ENCODE results near the gene IRF1.
"Not testable (repeated sequence)": the region's sequence is repeated elsewhere in the genome, so short reads cannot be mapped to it uniquely, and the experiment has no call there.

IRF1 gene

GRCh38 chr5:132438917-132439316 lies 51.7 kb downstream of the IRF1 start:
- TF ChIP-seq FOXP2 (optimal IDR thresholded peaks at IDR 0.05; ENCODE audit: control extremely low read depth, extremely low read length, insufficient read depth) (no peak), POLR2AphosphoS5 (IDR thresholded peaks at IDR 0.05; ENCODE audit: borderline replicate concordance, low read depth, low read length) (no peak), EZH2 (IDR thresholded peaks at IDR 0.05) (no peak)
- no peak overlapping the region for H3K27ac ChIP-seq
- no peak overlapping the region for H3K9ac ChIP-seq (ENCODE audit: insufficient read length)
- no peaks in the 10 kb centered on the region for H3K9me3 ChIP-seq (ENCODE audit: low read depth, low read length)
- no peak overlapping the region for H3K4me3 ChIP-seq
- no peaks in the 10 kb centered on the region for H3K36me3 ChIP-seq (ENCODE audit: insufficient read depth, low read length)
- DNase-seq (ENCODE audit: low read depth, low spot score): no peak

GRCh38 chr5:132438267-132438645 lies 52.3 kb downstream of the IRF1 start:
- H3K27ac ChIP-seq; DNase-seq (ENCODE audit: low read depth, low spot score); H3K4me3 ChIP-seq; H3K9me3 ChIP-seq (ENCODE audit: low read depth, low read length); H3K9ac ChIP-seq (ENCODE audit: insufficient read length); H3K36me3 ChIP-seq (ENCODE audit: insufficient read depth, low read length): not testable (repeated sequence)

GRCh38 chr5:132437604-132438266 lies 52.8 kb downstream of the IRF1 start:
- no peak for DNase-seq (ENCODE audit: low read depth, low spot score)
- Histone ChIP-seq H3K4me3 (no peak overlapping the region), H3K36me3 (ENCODE audit: insufficient read depth, low read length) (no peaks in the 10 kb centered on the region), H3K27ac (no peak overlapping the region), H3K9me3 (ENCODE audit: low read depth, low read length) (no peaks in the 10 kb centered on the region), H3K9ac (ENCODE audit: insufficient read length) (no peak overlapping the region)
- TF ChIP-seq FOXP2 (optimal IDR thresholded peaks at IDR 0.05; ENCODE audit: control extremely low read depth, extremely low read length, insufficient read depth): no peak
- TF ChIP-seq POLR2AphosphoS5 (IDR thresholded peaks at IDR 0.05; ENCODE audit: borderline replicate concordance, low read depth, low read length): no peak
- no peak for TF ChIP-seq EZH2 (IDR thresholded peaks at IDR 0.05)

- no peak overlapping the region for H3K9ac ChIP-seq (ENCODE audit: insufficient read length)
- H3K9me3 ChIP-seq (ENCODE audit: low read depth, low read length): no peaks in the 10 kb centered on the region
- H3K4me3 ChIP-seq: no peak overlapping the region
- TF ChIP-seq FOXP2 (optimal IDR thresholded peaks at IDR 0.05; ENCODE audit: control extremely low read depth, extremely low read length, insufficient read depth) (no peak), POLR2AphosphoS5 (IDR thresholded peaks at IDR 0.05; ENCODE audit: borderline replicate concordance, low read depth, low read length) (no peak), EZH2 (IDR thresholded peaks at IDR 0.05) (no peak)
- DNase-seq (ENCODE audit: low read depth, low spot score): no peak
- no peaks in the 10 kb centered on the region for H3K36me3 ChIP-seq (ENCODE audit: insufficient read depth, low read length)
- no peak overlapping the region for H3K27ac ChIP-seq
Observed at GRCh38 chr5:132436936-132437335, 53.6 kb downstream of the IRF1 start.

- DNase-seq (ENCODE audit: low read depth, low spot score): no peak
- H3K9me3 ChIP-seq (ENCODE audit: low read depth, low read length): no peaks in the 10 kb centered on the region
- TF ChIP-seq POLR2AphosphoS5 (IDR thresholded peaks at IDR 0.05; ENCODE audit: borderline replicate concordance, low read depth, low read length) (no peak), EZH2 (IDR thresholded peaks at IDR 0.05) (no peak), FOXP2 (optimal IDR thresholded peaks at IDR 0.05; ENCODE audit: control extremely low read depth, extremely low read length, insufficient read depth) (no peak)
- no peak overlapping the region for H3K27ac ChIP-seq
- no peak overlapping the region for H3K4me3 ChIP-seq
- no peaks in the 10 kb centered on the region for H3K36me3 ChIP-seq (ENCODE audit: insufficient read depth, low read length)
- no peak overlapping the region for H3K9ac ChIP-seq (ENCODE audit: insufficient read length)
Observed at GRCh38 chr5:132435886-132436285, 54.7 kb downstream of the IRF1 start.

GRCh38 chr5:132435447-132435846 lies 55.1 kb downstream of the IRF1 start:
- H3K36me3 ChIP-seq (ENCODE audit: insufficient read depth, low read length): no peaks in the 10 kb centered on the region
- no peak overlapping the region for H3K9ac ChIP-seq (ENCODE audit: insufficient read length)
- no peak overlapping the region for H3K27ac ChIP-seq
- H3K4me3 ChIP-seq: no peak overlapping the region
- H3K9me3 ChIP-seq (ENCODE audit: low read depth, low read length): no peaks in the 10 kb centered on the region
- no peak for DNase-seq (ENCODE audit: low read depth, low spot score)
- TF ChIP-seq FOXP2 (optimal IDR thresholded peaks at IDR 0.05; ENCODE audit: control extremely low read depth, extremely low read length, insufficient read depth) (no peak), POLR2AphosphoS5 (IDR thresholded peaks at IDR 0.05; ENCODE audit: borderline replicate concordance, low read depth, low read length) (no peak), EZH2 (IDR thresholded peaks at IDR 0.05) (no peak)

- TF ChIP-seq FOXP2 (optimal IDR thresholded peaks at IDR 0.05; ENCODE audit: control extremely low read depth, extremely low read length, insufficient read depth) (no peak), POLR2AphosphoS5 (IDR thresholded peaks at IDR 0.05; ENCODE audit: borderline replicate concordance, low read depth, low read length) (no peak), EZH2 (IDR thresholded peaks at IDR 0.05) (no peak)
- H3K27ac ChIP-seq: no peak overlapping the region
- H3K4me3 ChIP-seq: no peak overlapping the region
- H3K36me3 ChIP-seq (ENCODE audit: insufficient read depth, low read length): no peaks in the 10 kb centered on the region
- no peak for DNase-seq (ENCODE audit: low read depth, low spot score)
- H3K9ac ChIP-seq (ENCODE audit: insufficient read length): no peak overlapping the region
- no peaks in the 10 kb centered on the region for H3K9me3 ChIP-seq (ENCODE audit: low read depth, low read length)
Observed at GRCh38 chr5:132434416-132435286, 55.9 kb downstream of the IRF1 start.

- Histone ChIP-seq H3K27ac (no peak overlapping the region), H3K9me3 (ENCODE audit: low read depth, low read length) (no peaks in the 10 kb centered on the region), H3K9ac (ENCODE audit: insufficient read length) (no peak overlapping the region), H3K4me3 (no peak overlapping the region), H3K36me3 (ENCODE audit: insufficient read depth, low read length) (no peaks in the 10 kb centered on the region)
- no peak for DNase-seq (ENCODE audit: low read depth, low spot score)
- TF ChIP-seq POLR2AphosphoS5 (IDR thresholded peaks at IDR 0.05; ENCODE audit: borderline replicate concordance, low read depth, low read length) (no peak), FOXP2 (optimal IDR thresholded peaks at IDR 0.05; ENCODE audit: control extremely low read depth, extremely low read length, insufficient read depth) (no peak), EZH2 (IDR thresholded peaks at IDR 0.05) (no peak)
Observed at GRCh38 chr5:132433141-132433540, 57.4 kb downstream of the IRF1 start.
